ENCODE results near the gene ARX.

DNA sequence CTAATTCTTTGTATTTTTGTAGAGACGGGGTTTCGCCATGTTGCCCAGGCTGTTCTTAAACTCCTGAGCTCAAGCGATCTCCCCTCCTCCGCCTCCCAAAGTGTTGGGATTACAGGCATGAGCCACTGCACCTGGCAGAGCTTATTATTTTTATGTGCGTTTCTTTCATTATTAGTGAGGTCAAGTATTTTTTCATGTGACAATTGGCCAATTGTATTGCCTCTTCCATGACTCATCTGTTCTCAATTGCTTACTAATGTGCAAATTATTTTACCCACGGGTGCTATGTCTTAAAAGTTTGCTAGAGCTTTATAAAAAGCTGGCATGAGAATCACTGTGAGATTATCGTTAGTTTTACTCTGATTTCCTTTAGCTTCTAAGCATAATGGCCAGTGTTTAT lies 13.0 kb upstream of the ARX start:
- TF ChIP-seq CTCF (IDR thresholded peaks at IDR 0.05 in 2 of 3, conservative IDR thresholded peaks at IDR 0.05 in 1 of 3; ENCODE audit: borderline replicate concordance in 1 of 3, insufficient read depth in 1 of 3, low read depth in 2 of 3, low read length in 2 of 3) (no peak), POLR2A (IDR thresholded peaks at IDR 0.05; ENCODE audit: borderline replicate concordance, extremely low read depth, insufficient read depth, insufficient read length) (no peak), ZNF274 (IDR thresholded peaks at IDR 0.05; ENCODE audit: low read depth, low read length) (no peak), CEBPB (IDR thresholded peaks at IDR 0.05; ENCODE audit: low read depth) (no peak), SRF (IDR thresholded peaks at IDR 0.05; ENCODE audit: low read depth) (no peak), POLR2AphosphoS5 (IDR thresholded peaks at IDR 0.05; ENCODE audit: low read depth, low read length) (no peak), YY1 (IDR thresholded peaks at IDR 0.05; ENCODE audit: extremely low read depth, insufficient replicate concordance, low read depth, low read length) (no peak), EZH2phosphoT487 (IDR thresholded peaks at IDR 0.05; ENCODE audit: borderline replicate concordance) (no peak), EZH2 (IDR thresholded peaks at IDR 0.05) (no peak), ELF1 (IDR thresholded peaks at IDR 0.05; ENCODE audit: borderline replicate concordance, low read depth) (no peak), CBX3 (IDR thresholded peaks at IDR 0.05; ENCODE audit: low read depth) (no peak)
- TF ChIP-seq, protein P1, sequence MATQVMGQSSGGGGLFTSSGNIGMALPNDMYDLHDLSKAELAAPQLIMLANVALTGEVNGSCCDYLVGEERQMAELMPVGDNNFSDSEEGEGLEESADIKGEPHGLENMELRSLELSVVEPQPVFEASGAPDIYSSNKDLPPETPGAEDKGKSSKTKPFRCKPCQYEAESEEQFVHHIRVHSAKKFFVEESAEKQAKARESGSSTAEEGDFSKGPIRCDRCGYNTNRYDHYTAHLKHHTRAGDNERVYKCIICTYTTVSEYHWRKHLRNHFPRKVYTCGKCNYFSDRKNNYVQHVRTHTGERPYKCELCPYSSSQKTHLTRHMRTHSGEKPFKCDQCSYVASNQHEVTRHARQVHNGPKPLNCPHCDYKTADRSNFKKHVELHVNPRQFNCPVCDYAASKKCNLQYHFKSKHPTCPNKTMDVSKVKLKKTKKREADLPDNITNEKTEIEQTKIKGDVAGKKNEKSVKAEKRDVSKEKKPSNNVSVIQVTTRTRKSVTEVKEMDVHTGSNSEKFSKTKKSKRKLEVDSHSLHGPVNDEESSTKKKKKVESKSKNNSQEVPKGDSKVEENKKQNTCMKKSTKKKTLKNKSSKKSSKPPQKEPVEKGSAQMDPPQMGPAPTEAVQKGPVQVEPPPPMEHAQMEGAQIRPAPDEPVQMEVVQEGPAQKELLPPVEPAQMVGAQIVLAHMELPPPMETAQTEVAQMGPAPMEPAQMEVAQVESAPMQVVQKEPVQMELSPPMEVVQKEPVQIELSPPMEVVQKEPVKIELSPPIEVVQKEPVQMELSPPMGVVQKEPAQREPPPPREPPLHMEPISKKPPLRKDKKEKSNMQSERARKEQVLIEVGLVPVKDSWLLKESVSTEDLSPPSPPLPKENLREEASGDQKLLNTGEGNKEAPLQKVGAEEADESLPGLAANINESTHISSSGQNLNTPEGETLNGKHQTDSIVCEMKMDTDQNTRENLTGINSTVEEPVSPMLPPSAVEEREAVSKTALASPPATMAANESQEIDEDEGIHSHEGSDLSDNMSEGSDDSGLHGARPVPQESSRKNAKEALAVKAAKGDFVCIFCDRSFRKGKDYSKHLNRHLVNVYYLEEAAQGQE (IDR thresholded peaks at IDR 0.05; ENCODE audit: low read depth): no peak
- TF ChIP-seq, protein P2, sequence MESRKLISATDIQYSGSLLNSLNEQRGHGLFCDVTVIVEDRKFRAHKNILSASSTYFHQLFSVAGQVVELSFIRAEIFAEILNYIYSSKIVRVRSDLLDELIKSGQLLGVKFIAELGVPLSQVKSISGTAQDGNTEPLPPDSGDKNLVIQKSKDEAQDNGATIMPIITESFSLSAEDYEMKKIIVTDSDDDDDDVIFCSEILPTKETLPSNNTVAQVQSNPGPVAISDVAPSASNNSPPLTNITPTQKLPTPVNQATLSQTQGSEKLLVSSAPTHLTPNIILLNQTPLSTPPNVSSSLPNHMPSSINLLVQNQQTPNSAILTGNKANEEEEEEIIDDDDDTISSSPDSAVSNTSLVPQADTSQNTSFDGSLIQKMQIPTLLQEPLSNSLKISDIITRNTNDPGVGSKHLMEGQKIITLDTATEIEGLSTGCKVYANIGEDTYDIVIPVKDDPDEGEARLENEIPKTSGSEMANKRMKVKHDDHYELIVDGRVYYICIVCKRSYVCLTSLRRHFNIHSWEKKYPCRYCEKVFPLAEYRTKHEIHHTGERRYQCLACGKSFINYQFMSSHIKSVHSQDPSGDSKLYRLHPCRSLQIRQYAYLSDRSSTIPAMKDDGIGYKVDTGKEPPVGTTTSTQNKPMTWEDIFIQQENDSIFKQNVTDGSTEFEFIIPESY (IDR thresholded peaks at IDR 0.05; ENCODE audit: extremely low read depth, insufficient replicate concordance, low read length): no peak

Data from HCT116 (cell line).